OCI-LY3 (cell line): Measurements from ENCODE around the gene MYPN.

Experiments used
- H2AFZ ChIP-seq: fragments of 200-600, 300-600 bp; shearing (Covaris generic); 2 replicates; pipeline ENCODE4 v1.6.0; 2014; ENCODE audit warnings: antibody characterized with exemption, low read depth, low read length
- H3K27ac ChIP-seq: fragments of 200-600, 300-600 bp; sonication (generic); 2 replicates; pipeline ENCODE4 v1.5.1; 2014; ENCODE audit warnings: mild to moderate bottlenecking, low read length, moderate library complexity, mixed read lengths
- H3K27me3 ChIP-seq: fragments of 200-600, 300-600 bp; sonication (generic); 2 replicates; pipeline ENCODE4 v1.6.1; 2014; ENCODE audit warnings: low read depth, low read length, mixed read lengths
- H3K36me3 ChIP-seq: fragments of 200-600, 300-600 bp; sonication (generic); replicated peaks from 2 replicates; pipeline ENCODE3; 2014; ENCODE audit warnings: low read depth, low read length, mixed read lengths
- H3K4me1 ChIP-seq: fragments of 300-600, 200-600 bp; sonication (generic); 2 replicates; pipeline ENCODE4 v1.6.1; 2014; ENCODE audit warnings: low read length, mixed read lengths
- H3K4me2 ChIP-seq: fragments of 200-600, 300-600 bp; sonication (generic); 2 replicates; pipeline ENCODE4 v1.6.1; 2014; ENCODE audit warnings: low read length, mixed read lengths
- H3K4me3 ChIP-seq: fragments of 300-600, 200-600 bp; sonication (generic); 2 replicates; pipeline ENCODE4 v1.5.1; 2014; ENCODE audit warnings: antibody characterized with exemption, mild to moderate bottlenecking, low read length, moderate library complexity
- H3K79me2 ChIP-seq: fragments of 300-600, 200-600 bp; shearing (Covaris generic); 2 replicates; pipeline ENCODE4 v1.6.1; 2014; ENCODE audit warnings: mild to moderate bottlenecking, low read length, mixed read lengths
- H3K9ac ChIP-seq: fragments of 300-600, 200-600 bp; shearing (Covaris generic); 2 replicates; pipeline ENCODE4 v1.6.0; 2014; ENCODE audit warnings: mild to moderate bottlenecking, low read length, moderate library complexity
- H3K9me3 ChIP-seq: fragments of 200-600, 300-600 bp; shearing (Covaris generic); 2 replicates; pipeline ENCODE4 v1.6.1; 2014; ENCODE audit warnings: low read length, mixed read lengths; ENCODE audit not compliant: insufficient read depth
- H4K20me1 ChIP-seq: fragments of 200-600, 300-600 bp; sonication (generic); 2 replicates; pipeline ENCODE4 v1.6.1; 2016; ENCODE audit warnings: low read length, mixed read lengths; ENCODE audit not compliant: insufficient read depth
- CTCF ChIP-seq: fragments of 200-600, 300-600 bp; sonication (generic); IDR thresholded peaks from 2 replicates; pipeline ENCODE4 v1.5.1; 2014; ENCODE audit warnings: antibody characterized with exemption, low read length, low read depth
- EZH2phosphoT487 ChIP-seq: fragments of 200-600 bp; shearing (Covaris generic); IDR thresholded peaks from 2 replicates; pipeline ENCODE4 v1.6.1; 2018; ENCODE audit warnings: antibody characterized with exemption, mixed run types, low read depth

The MYPN gene

GRCh38 chr10:68110027-68110426, 739 bp downstream of the MYPN start:
- H3K4me1 ChIP-seq: peaks cover 3% of the 10 kb centered on the region; the same call in 1 of the 2 replicates
- H3K9me3 ChIP-seq: no peaks in the 10 kb centered on the region
- H3K79me2 ChIP-seq: no peaks in the 10 kb centered on the region
- no peak overlapping the region for H3K4me2 ChIP-seq
- H3K9ac ChIP-seq: no peak overlapping the region
- no peak for TF ChIP-seq CTCF
- no peak for TF ChIP-seq EZH2phosphoT487
- no peaks in the 10 kb centered on the region for H3K36me3 ChIP-seq
- H4K20me1 ChIP-seq: no peaks in the 10 kb centered on the region
- no peak overlapping the region for H3K27ac ChIP-seq
- H3K27me3 ChIP-seq: no peaks in the 10 kb centered on the region
- no peak overlapping the region for H2AFZ ChIP-seq
- H3K4me3 ChIP-seq: no peak overlapping the region

GRCh38 chr10:68111584-68111983, 2.3 kb downstream of the MYPN start:
- H3K4me2 ChIP-seq: no peak overlapping the region
- no peaks in the 10 kb centered on the region for H4K20me1 ChIP-seq
- H3K4me3 ChIP-seq: no peak overlapping the region
- no peak overlapping the region for H3K27ac ChIP-seq
- H3K4me1 ChIP-seq: peaks cover 3% of the 10 kb centered on the region; the same call in 1 of the 2 replicates
- H3K27me3 ChIP-seq: no peaks in the 10 kb centered on the region
- no peaks in the 10 kb centered on the region for H3K36me3 ChIP-seq
- TF ChIP-seq CTCF (no peak), EZH2phosphoT487 (no peak)
- H3K9me3 ChIP-seq: no peaks in the 10 kb centered on the region
- no peak overlapping the region for H2AFZ ChIP-seq
- no peaks in the 10 kb centered on the region for H3K79me2 ChIP-seq
- no peak overlapping the region for H3K9ac ChIP-seq

- Histone ChIP-seq H3K4me2 (no peak overlapping the region), H3K27ac (no peak overlapping the region)
- TF ChIP-seq EZH2phosphoT487: no peak
- TF ChIP-seq CTCF: no peak
Measured at GRCh38 chr10:68112837-68113236, 3.5 kb downstream of the MYPN start.

GRCh38 chr10:68118657-68119056, 9.4 kb downstream of the MYPN start:
- no peaks in the 10 kb centered on the region for H3K4me1 ChIP-seq
- no peak overlapping the region for H3K27ac ChIP-seq
- H3K9me3 ChIP-seq: no peaks in the 10 kb centered on the region
- H3K4me3 ChIP-seq: no peak overlapping the region
- H3K36me3 ChIP-seq: no peaks in the 10 kb centered on the region
- H4K20me1 ChIP-seq: no peaks in the 10 kb centered on the region
- no peak for TF ChIP-seq CTCF
- TF ChIP-seq EZH2phosphoT487: no peak
- no peaks in the 10 kb centered on the region for H3K27me3 ChIP-seq
- H3K4me2 ChIP-seq: no peak overlapping the region
- no peak overlapping the region for H3K9ac ChIP-seq
- no peaks in the 10 kb centered on the region for H3K79me2 ChIP-seq
- no peak overlapping the region for H2AFZ ChIP-seq

More at GRCh38 chr10:68112837-68113236, 3.5 kb downstream of the MYPN start:
- no peaks in the 10 kb centered on the region for H3K36me3 ChIP-seq
- H3K27me3 ChIP-seq: no peaks in the 10 kb centered on the region
- peaks cover 3% of the 10 kb centered on the region; the same call in 1 of the 2 replicates for H3K4me1 ChIP-seq
- H4K20me1 ChIP-seq: no peaks in the 10 kb centered on the region
- H3K4me3 ChIP-seq: no peak overlapping the region
- H2AFZ ChIP-seq: no peak overlapping the region
- no peak overlapping the region for H3K9ac ChIP-seq
- no peaks in the 10 kb centered on the region for H3K9me3 ChIP-seq
- no peaks in the 10 kb centered on the region for H3K79me2 ChIP-seq
